22Rv1 (cell line): ENCODE data around the gene KCNK10.

Experiments used
- CTCF ChIP-seq: fragments of 450-650 bp; IDR thresholded peaks from 2 replicates; pipeline ENCODE4 v1.5.1; 2017; ENCODE audit warnings: mild to moderate bottlenecking
- ZFX ChIP-seq: fragments of 450-650 bp; IDR thresholded peaks from 2 replicates; pipeline ENCODE4 v1.6.1; 2017; ENCODE audit warnings: antibody characterized with exemption, borderline replicate concordance

DNA sequence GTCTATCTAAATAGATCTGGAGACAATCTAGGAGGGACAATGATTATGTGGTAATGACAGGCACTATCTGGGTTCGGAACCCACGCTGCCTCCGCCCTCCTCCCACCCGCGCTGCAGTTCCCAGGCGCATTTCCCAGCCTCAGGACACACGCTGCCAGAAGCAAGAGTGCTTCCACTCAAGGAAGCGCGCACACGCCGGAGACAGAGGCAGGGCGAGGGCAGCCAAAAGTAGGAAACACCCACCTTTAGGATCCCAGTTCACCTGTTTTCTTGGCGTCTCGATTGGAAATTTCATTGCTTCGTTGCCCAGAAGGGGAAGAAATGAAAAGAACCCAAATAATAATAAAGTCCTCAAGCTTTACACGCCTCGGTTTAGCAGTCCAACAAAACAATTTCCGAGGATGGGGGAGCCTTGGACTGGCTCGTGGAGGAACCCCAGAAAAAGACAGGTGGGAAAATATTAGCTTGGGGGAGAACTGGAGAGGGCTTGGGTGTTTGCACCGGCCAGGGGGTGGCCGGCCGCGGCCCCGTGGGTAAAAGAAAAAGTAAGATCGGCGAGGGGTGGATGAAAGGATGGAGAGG lies 474 bp downstream of the KCNK10 start:
- TF ChIP-seq CTCF (no peak), ZFX (no peak)
